Hepatocyte (in vitro differentiated cells): ENCODE measurements around the gene ARHGEF4. TPM values are rescaled to one million over a fixed set of nuclear protein-coding genes. Genes with fewer than 3 reads are reported as not detected.

ENCODE experiments used
- DNase-seq: peaks from one replicate; pipeline ENCODE4 v3.0.0-alpha.2; 2016; ENCODE audit warnings: low spot score
- H2AFZ ChIP-seq: fragments of 200-600 bp; sonication (generic); 2 replicates; pipeline ENCODE4 v1.6.0; 2016; ENCODE audit warnings: antibody characterized with exemption, mild to moderate bottlenecking
- H3K27ac ChIP-seq: fragments of 200-600 bp; sonication (generic); 2 replicates; pipeline ENCODE4 v1.5.1; 2016; ENCODE audit warnings: mild to moderate bottlenecking
- H3K27me3 ChIP-seq: fragments of 200-600 bp; sonication (generic); 2 replicates; pipeline ENCODE4 v1.6.1; 2016
- H3K36me3 ChIP-seq: fragments of 200-600 bp; sonication (generic); replicated peaks from 2 replicates; pipeline ENCODE4 v1.5.1; 2016; ENCODE audit warnings: low read depth; ENCODE audit not compliant: insufficient read depth
- H3K4me1 ChIP-seq: fragments of 200-600 bp; sonication (generic); 2 replicates; pipeline ENCODE4 v1.5.1; 2016; ENCODE audit warnings: mild to moderate bottlenecking, moderate library complexity; ENCODE audit not compliant: insufficient read depth
- H3K4me2 ChIP-seq: fragments of 200-600 bp; sonication (generic); 2 replicates; pipeline ENCODE4 v1.6.0; 2016
- H3K4me3 ChIP-seq: fragments of 200-600 bp; sonication (generic); 2 replicates; pipeline ENCODE4 v1.5.1; 2016; ENCODE audit warnings: mild to moderate bottlenecking
- H3K79me2 ChIP-seq: fragments of 200-600 bp; sonication (generic); 2 replicates; pipeline ENCODE4 v1.6.0; 2017; ENCODE audit warnings: mild to moderate bottlenecking
- H3K9me2 ChIP-seq: fragments of 200-600 bp; sonication (generic); replicated peaks from 2 replicates; pipeline ENCODE4 v1.6.0; 2017; ENCODE audit warnings: mild to moderate bottlenecking; ENCODE audit not compliant: insufficient read depth
- H3K9me3 ChIP-seq: fragments of 200-600 bp; sonication (generic); 2 replicates; pipeline ENCODE4 v1.5.1; 2016; ENCODE audit warnings: low read depth, mild to moderate bottlenecking
- H4K20me1 ChIP-seq: fragments of 200-600 bp; sonication (generic); 2 replicates; pipeline ENCODE4 v1.6.0; 2016; ENCODE audit warnings: mild to moderate bottlenecking; ENCODE audit not compliant: insufficient read depth, poor library complexity, severe bottlenecking
- EZH2 ChIP-seq: fragments of 200-600 bp; sonication (generic); IDR thresholded peaks from 2 replicates; pipeline ENCODE4 v1.6.1; 2016; ENCODE audit warnings: antibody characterized with exemption, mild to moderate bottlenecking, borderline replicate concordance
- EZH2phosphoT487 ChIP-seq: fragments of 200-600 bp; sonication (generic); IDR thresholded peaks from one replicate; pipeline ENCODE4 v1.6.1; 2018; ENCODE audit warnings: antibody characterized with exemption, mild to moderate bottlenecking, low read depth, moderate library complexity; ENCODE audit not compliant: unreplicated experiment, severe bottlenecking
- WGBS: methylation state at CpG from one replicate; pipeline ENCODE4 v1.1.6; 2016; ENCODE audit warnings: low lambda C conversion rate; ENCODE audit errors: missing lambda C conversion rate; 5-methylcytosine and 5-hydroxymethylcytosine counted together
- polyA plus RNA-seq: library from polyadenylated mRNA; unstranded; fragments of >200 nt; fragmentation: Nextera tagmentation; extraction: Ambion mirVana; gene quantifications from 2 replicates; pipeline ENCODE4 v1.2.1, GENCODE V29; 2016
- total RNA-seq: library from RNA; depleted of rRNA; stranded (reverse); fragments of >200 nt; gene quantifications from 2 replicates; pipeline ENCODE4 v1.2.3, GENCODE V29; 2014
- TF ChIP-seq, protein P1 (sequence below): fragments of 200-600 bp; sonication (generic); IDR thresholded peaks from 2 replicates; pipeline ENCODE4 v1.5.1; 2016; ENCODE audit warnings: antibody characterized with exemption, mild to moderate bottlenecking; ENCODE audit not compliant: poor library complexity

ARHGEF4 gene
- total and polyA plus RNA-seq, 2 experiments from 2014 or later = 11.2 to 15.8 TPM

DNA sequence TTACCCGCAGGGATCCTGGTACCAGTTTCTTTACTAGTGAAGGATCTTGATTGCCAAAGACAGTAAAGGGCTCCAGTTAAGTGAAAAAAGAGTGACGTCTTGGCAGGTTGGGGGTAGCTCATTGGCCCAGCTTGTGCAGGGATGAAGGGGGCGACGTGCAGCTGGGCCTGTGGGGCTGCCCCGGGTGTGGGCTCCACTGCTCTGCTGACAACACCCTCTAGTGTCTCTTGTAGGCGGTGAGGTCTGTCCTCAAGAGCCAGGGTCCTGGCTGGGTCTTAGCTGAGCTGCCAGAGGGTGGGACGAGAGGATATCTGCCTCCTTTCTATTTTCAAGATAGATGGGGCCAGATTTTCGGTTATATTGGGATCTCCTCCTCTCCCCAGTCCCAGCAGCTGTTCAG is 6.1 kb downstream of the ARHGEF4 start:
- Histone ChIP-seq H3K27ac (no peak overlapping the region), H3K9me3 (no peaks in the 10 kb centered on the region), H4K20me1 (no peaks in the 10 kb centered on the region), H3K36me3 (no peaks in the 10 kb centered on the region), H3K79me2 (no peaks in the 10 kb centered on the region), H3K27me3 (peaks cover 19% of the 10 kb centered on the region), H3K4me2 (no peak overlapping the region), H3K4me1 (no peaks in the 10 kb centered on the region), H2AFZ (no peak overlapping the region), H3K9me2 (no peaks in the 10 kb centered on the region), H3K4me3 (no peak overlapping the region)
- WGBS = 71% methylated on average over 8 of the region's 8 CpGs
- DNase-seq = no peak
- TF ChIP-seq EZH2phosphoT487 = no peak
- no peak for TF ChIP-seq EZH2
- TF ChIP-seq, protein P1, sequence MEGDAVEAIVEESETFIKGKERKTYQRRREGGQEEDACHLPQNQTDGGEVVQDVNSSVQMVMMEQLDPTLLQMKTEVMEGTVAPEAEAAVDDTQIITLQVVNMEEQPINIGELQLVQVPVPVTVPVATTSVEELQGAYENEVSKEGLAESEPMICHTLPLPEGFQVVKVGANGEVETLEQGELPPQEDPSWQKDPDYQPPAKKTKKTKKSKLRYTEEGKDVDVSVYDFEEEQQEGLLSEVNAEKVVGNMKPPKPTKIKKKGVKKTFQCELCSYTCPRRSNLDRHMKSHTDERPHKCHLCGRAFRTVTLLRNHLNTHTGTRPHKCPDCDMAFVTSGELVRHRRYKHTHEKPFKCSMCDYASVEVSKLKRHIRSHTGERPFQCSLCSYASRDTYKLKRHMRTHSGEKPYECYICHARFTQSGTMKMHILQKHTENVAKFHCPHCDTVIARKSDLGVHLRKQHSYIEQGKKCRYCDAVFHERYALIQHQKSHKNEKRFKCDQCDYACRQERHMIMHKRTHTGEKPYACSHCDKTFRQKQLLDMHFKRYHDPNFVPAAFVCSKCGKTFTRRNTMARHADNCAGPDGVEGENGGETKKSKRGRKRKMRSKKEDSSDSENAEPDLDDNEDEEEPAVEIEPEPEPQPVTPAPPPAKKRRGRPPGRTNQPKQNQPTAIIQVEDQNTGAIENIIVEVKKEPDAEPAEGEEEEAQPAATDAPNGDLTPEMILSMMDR = no peak

DNA sequence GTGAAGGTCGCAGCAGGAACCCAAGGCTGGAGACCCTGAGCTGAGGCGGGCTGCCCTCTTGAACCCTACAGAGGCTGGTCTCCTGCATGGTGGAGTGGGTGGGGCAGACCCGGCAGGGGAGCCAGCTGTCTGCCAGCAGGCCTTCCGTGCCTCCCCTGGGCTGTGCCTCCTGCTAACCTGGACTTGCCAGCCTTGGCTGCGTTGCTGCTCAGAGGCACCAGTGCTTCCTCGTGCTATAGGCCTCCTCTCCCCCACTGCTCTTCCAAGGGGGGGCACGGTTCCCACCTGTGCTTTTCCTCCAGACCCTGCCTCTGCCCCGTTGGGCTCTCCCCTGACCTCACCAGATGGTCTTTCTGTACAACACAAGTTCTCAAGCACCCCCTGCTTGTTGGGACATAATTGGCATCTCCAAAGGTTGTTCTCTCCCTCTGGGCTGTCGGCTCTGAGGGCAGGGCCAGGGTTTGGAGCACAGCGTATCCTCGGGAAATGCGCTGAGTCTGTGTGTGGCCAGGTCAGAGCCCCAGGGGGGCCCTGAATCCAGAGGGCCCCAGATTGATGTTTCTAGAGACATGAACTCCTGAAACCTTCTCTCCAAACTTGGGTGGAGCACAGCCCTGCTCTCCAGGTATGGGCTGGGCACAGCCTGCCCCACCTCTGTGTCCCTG is 6.7 kb downstream of the ARHGEF4 start:
- 82% methylated on average over 12 of the region's 12 CpGs for WGBS
- Histone ChIP-seq H3K4me1 (no peaks in the 10 kb centered on the region), H4K20me1 (no peaks in the 10 kb centered on the region), H3K9me2 (no peaks in the 10 kb centered on the region), H2AFZ (no peak overlapping the region), H3K79me2 (no peaks in the 10 kb centered on the region), H3K36me3 (no peaks in the 10 kb centered on the region), H3K27ac (no peak overlapping the region), H3K4me2 (no peak overlapping the region), H3K9me3 (no peaks in the 10 kb centered on the region), H3K4me3 (no peak overlapping the region), H3K27me3 (peaks cover 12% of the 10 kb centered on the region)
- TF ChIP-seq, protein P1 = no peak
- TF ChIP-seq EZH2 (no peak), EZH2phosphoT487 (no peak)
- DNase-seq = no peak

DNA sequence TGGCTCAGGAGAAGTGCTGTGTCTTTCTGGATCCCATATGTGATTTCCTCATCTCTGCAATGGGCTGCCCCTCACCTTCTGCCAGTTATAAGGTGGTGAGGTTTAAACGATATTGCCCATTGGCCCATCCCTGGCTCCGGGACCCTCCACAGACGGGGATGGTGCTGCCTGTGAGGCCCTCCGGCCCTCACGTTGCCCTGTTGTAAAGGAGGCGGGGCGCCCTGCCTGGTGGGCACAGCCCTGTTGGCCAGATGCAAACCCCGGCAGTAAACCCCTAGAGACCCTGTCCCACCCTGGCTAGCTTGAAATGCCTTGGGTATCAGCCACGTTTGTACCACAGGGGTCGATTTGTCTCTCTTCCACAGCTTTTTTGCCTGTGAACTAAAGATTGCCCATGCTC is 7.4 kb downstream of the ARHGEF4 start:
- H3K9me3 ChIP-seq = no peaks in the 10 kb centered on the region
- no peak for TF ChIP-seq EZH2
- TF ChIP-seq EZH2phosphoT487 = no peak
- TF ChIP-seq, protein P1 = no peak
- H3K79me2 ChIP-seq = no peaks in the 10 kb centered on the region
- peaks cover 5% of the 10 kb centered on the region for H3K27me3 ChIP-seq
- H3K27ac ChIP-seq = no peak overlapping the region
- no peak overlapping the region for H3K4me2 ChIP-seq
- H3K4me3 ChIP-seq = no peak overlapping the region
- H2AFZ ChIP-seq = no peak overlapping the region
- no peak for DNase-seq
- H3K36me3 ChIP-seq = no peaks in the 10 kb centered on the region
- no peaks in the 10 kb centered on the region for H3K9me2 ChIP-seq
- H3K4me1 ChIP-seq = no peaks in the 10 kb centered on the region
- WGBS = 86% methylated on average over 10 of the region's 10 CpGs
- no peaks in the 10 kb centered on the region for H4K20me1 ChIP-seq
